Left hindlimb (tissue), 1 donor: Measurements from ENCODE around the gene DARS1.
"Not testable (repeated sequence)": the region's sequence is repeated elsewhere in the genome, so short reads cannot be mapped to it uniquely, and the experiment has no call there.

Experiments used
- DNase-seq: peaks from one replicate; pipeline ENCODE4 v3.0.0-alpha.2; 2018

DARS1 gene

GRCh38 chr2:135980434-135981079 is 4.9 kb downstream of the DARS1 start:
- no peak for DNase-seq

- DNase-seq, result no peak
Observed at GRCh38 chr2:135975702-135976101, 9.7 kb downstream of the DARS1 start.

GRCh38 chr2:135974036-135974435 is 11.4 kb downstream of the DARS1 start:
- no peak for DNase-seq

DNA sequence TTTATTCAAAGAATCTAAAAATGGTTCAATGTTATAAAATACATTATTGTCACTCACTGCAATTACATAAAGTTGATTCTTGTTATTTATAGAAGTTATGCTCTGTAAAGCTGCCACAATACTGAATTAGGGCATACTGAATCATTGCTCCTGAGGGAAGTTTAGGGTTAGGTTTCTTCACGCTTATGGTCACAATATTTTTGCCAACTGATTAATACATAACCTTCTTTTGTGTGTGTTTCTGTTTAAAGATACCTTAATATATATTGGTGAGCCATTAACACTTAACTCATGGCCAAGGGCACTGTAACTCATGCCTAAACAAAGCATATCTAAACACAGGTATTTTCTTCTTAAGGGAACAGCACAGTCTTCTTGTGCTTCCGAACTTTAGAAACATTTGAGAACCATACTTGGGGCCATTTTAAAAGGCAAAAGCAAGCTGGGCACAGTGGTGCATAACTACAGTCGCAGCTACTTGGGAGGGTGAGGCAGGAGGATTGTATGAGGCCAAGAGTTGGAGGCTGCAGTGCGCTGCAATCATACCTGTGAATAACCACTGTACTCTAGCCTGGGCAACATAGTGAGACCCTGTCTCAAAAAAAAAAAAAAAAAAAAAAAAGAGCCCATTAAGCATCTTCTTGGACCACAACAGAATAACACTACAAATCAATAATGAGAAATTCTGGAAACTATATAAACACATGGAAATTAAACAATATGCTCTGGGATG is 15.6 kb downstream of the DARS1 start:
- no peak for DNase-seq

- DNase-seq, result no peak
Observed at GRCh38 chr2:135965756-135966155, 19.7 kb downstream of the DARS1 start.

GRCh38 chr2:135964404-135964803 is 21.0 kb downstream of the DARS1 start:
- DNase-seq, result not testable (repeated sequence)

DNA sequence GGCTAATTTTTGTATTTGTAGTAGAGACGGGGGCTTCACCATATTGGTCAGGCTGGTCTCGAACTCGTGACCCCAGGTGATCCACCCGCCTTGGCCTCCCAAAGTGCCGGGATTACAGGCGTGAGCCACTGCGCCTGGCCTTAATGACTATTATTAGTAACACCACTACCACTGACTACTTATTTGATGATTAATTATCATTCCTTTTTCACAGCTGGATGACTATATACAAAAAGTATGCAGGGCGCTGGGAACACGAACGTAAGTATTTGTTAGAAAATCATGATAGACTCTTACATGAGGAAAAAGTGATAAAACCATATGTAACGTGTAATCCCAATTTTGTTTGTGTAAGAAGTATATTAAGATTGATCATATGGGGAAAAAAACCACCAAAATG is 21.6 kb downstream of the DARS1 start:
- DNase-seq, result no peak

- DNase-seq, result no peak
Observed at GRCh38 chr2:135962366-135963123, 22.9 kb downstream of the DARS1 start.

- no peak for DNase-seq
Observed at GRCh38 chr2:135960656-135961551, 24.5 kb downstream of the DARS1 start.

DNA sequence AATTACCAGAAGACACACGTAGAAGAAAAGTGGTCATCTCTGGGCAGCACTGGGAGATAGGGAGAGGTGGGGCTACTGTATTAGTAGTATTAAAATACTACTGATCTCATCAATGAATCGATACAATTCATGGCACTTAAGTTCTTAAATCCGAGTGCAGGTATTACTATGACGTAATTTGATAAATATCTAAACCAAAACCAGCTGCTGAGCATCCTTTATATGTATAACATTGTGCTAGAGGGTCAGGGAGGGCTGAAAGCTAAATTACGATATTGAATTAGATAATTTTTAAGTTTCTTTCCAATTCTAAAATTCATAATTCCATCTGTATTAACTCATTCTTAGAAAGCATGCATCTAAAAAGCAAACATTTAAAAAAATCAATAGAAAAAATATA is 25.3 kb downstream of the DARS1 start:
- DNase-seq, result no peak

GRCh38 chr2:135958927-135959326 is 26.5 kb downstream of the DARS1 start:
- not testable (repeated sequence) for DNase-seq

- DNase-seq, result no peak
Observed at GRCh38 chr2:135954020-135954601, 31.3 kb downstream of the DARS1 start.

GRCh38 chr2:135952891-135953290 is 32.5 kb downstream of the DARS1 start:
- no peak for DNase-seq

DNA sequence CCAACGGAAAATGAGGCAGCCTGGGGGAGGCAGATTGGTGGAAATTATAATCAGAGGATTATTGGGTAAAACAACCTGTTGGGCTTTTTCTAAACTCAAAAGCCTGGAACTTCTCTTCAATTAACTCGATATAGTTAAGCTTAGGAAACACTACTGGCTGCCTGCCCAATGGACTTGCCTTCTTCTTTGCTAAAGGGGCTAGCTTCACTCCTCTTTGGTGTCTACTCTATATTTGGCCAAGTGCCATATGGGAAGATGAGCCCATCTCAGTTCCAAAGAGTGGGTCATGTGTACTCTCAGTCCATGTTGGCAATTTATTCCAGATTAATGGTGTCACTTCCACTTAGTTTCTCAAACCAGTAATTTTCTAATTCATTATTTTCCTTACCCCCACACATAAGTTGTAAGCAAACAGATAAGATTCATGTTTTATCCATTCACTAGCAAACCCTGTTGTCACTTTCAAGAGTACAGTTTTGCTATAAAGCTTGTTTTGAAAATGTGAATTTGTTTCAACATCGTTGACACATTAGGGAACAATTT is 34.3 kb downstream of the DARS1 start:
- no peak for DNase-seq

- no peak for DNase-seq
Observed at GRCh38 chr2:135949451-135950234, 35.8 kb downstream of the DARS1 start.

- DNase-seq, result no peak
Observed at GRCh38 chr2:135948642-135949355, 36.6 kb downstream of the DARS1 start.

- DNase-seq, result no peak
Observed at GRCh38 chr2:135948141-135948540, 37.3 kb downstream of the DARS1 start.

DNA sequence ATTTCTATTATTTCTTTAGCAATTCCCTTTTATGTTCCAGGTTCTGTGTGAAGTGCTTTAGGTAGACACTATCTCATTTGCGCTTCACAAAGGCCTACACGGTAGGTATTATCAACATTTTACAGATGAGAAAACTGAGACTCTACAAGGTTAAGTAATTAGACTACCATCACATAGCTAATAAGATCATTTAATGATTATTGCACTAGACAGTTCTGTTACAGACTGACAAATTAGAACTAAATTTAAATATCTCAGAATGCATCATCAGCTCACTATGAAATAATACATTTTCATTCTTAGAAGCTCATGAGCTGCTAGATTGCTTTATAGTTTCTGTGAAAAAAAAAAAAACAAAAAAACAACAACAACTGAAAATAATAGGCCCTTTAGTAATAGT is 37.9 kb downstream of the DARS1 start:
- no peak for DNase-seq

GRCh38 chr2:135945526-135945925 is 39.9 kb downstream of the DARS1 start:
- no peak for DNase-seq

GRCh38 chr2:135944625-135945024 is 40.8 kb downstream of the DARS1 start:
- DNase-seq, result no peak
